Esophagus muscularis mucosa (tissue), 4 donors: ENCODE results near the gene ACSBG1. TPM values are rescaled to one million over a fixed set of nuclear protein-coding genes. Genes with fewer than 3 reads are reported as not detected.

Experiments used
- DNase-seq: peaks from one replicate; pipeline ENCODE4 v3.0.0-alpha.2; 2017; ENCODE audit errors: extremely low spot score
- H3K27ac ChIP-seq, 4 donors: fragments of 200-600 bp; sonication (generic); replicated peaks in 1 of 4; 1 replicate in 3 of 4; 2 replicates in 1 of 4; pipeline ENCODE4 v1.5.1; 2016 to 2019; ENCODE audit warnings: mild to moderate bottlenecking in 1 of 4
- H3K27me3 ChIP-seq, 4 donors: fragments of 200-600 bp; sonication (generic); one replicate each; pipeline versions ENCODE4 v1.5.1 to v1.6.0; 2016 to 2019
- H3K36me3 ChIP-seq, 4 donors: fragments of 200-600 bp; sonication (generic); one replicate each; pipeline ENCODE4 v1.5.1; 2016 to 2019
- H3K4me1 ChIP-seq, 4 donors: fragments of 200-600 bp; sonication (generic); one replicate each; pipeline ENCODE4 v1.5.1; 2016 to 2019
- H3K4me3 ChIP-seq, 4 donors: fragments of 200-600 bp; sonication (generic); 1 replicate in 2 of 4; 2 replicates in 2 of 4; pipeline ENCODE4 v1.5.1; 2016 to 2019; ENCODE audit warnings: mild to moderate bottlenecking in 4 of 4, moderate library complexity in 1 of 4
- H3K9me3 ChIP-seq, 4 donors: fragments of 200-600 bp; sonication (generic); 1 replicate in 3 of 4; 2 replicates in 1 of 4; pipeline ENCODE4 v1.5.1; 2016 to 2019
- CTCF ChIP-seq, 3 experiments: fragments of 200-600 bp in 2 of 3; fragments of 450-650 bp in 1 of 3; sonication (generic) in 2 of 3; IDR thresholded peaks; one replicate each; pipeline ENCODE4 v1.5.1; 2017 to 2019; ENCODE audit warnings: antibody characterized with exemption in 3 of 3, mild to moderate bottlenecking in 2 of 3, moderate library complexity in 1 of 3
- EP300 ChIP-seq: sonication (generic); formaldehyde crosslinking; IDR thresholded peaks from one replicate; pipeline ENCODE4 v1.6.1; 2017; ENCODE audit warnings: antibody characterized with exemption
- POLR2A ChIP-seq: fragments of 450-650 bp; IDR thresholded peaks from one replicate; pipeline ENCODE4 v1.6.1; 2017; ENCODE audit warnings: antibody characterized with exemption, moderate library complexity, mild to moderate bottlenecking, low read depth
- POLR2AphosphoS5 ChIP-seq, 2 donors: sonication (generic); formaldehyde crosslinking; IDR thresholded peaks; one replicate each; pipeline ENCODE4 v1.6.1; 2017; ENCODE audit warnings: antibody characterized with exemption in 2 of 2
- WGBS: methylation state at CpG from one replicate; pipeline ENCODE4 v1.1.5; 2018; 5-methylcytosine and 5-hydroxymethylcytosine counted together
- intact Hi-C: fragments of 100-400 bp; cut with DNase I; formaldehyde crosslinking; loops from one replicate; pipeline ENCODE4 v1.15.1; 2023
- total RNA-seq, 4 donors: library from RNA; depleted of rRNA; stranded (reverse); fragments of >200 nt; gene quantifications; one replicate each; pipeline versions ENCODE4 v1.1.0 to v1.2.1, GENCODE V29; 2016

ACSBG1 gene
- total RNA-seq, 4 donors from 2014 or later: 0.33 to 2.5 (median 1.8) TPM

GRCh38 chr15:78182336-78182700 lies 52.0 kb downstream of the ACSBG1 start:
- H3K4me3 ChIP-seq: no peak overlapping the region
- TF ChIP-seq POLR2AphosphoS5 (IDR thresholded peaks at IDR 0.05) (no peak), EP300 (no peak), POLR2A (no peak), CTCF (IDR thresholded peaks at IDR 0.05) (no peak)
- no peaks in the 10 kb centered on the region for H3K4me1 ChIP-seq

GRCh38 chr15:78179906-78180305 lies 54.5 kb downstream of the ACSBG1 start:
- H3K4me1 ChIP-seq: no peaks in the 10 kb centered on the region
- TF ChIP-seq EP300: no peak
- no peak for TF ChIP-seq POLR2A
- no peak for TF ChIP-seq CTCF (IDR thresholded peaks at IDR 0.05)
- TF ChIP-seq POLR2AphosphoS5 (IDR thresholded peaks at IDR 0.05): no peak
- H3K27ac ChIP-seq: no peak overlapping the region
- no peak for DNase-seq
- H3K4me3 ChIP-seq: no peak overlapping the region
- peaks cover 0 to 3% (median 0%) of the 10 kb centered on the region in 4 donors for H3K36me3 ChIP-seq
- H3K27me3 ChIP-seq: no peaks in the 10 kb centered on the region
- no peaks in the 10 kb centered on the region for H3K9me3 ChIP-seq
- intact Hi-C loops: loop anchor here (5.0 kb wide), 1 partner anchor 62 kb away; no protein-coding TSS in a partner anchor
- WGBS: 84% methylated on average over 5 of the region's 5 CpGs

More at GRCh38 chr15:78182336-78182700, 52.0 kb downstream of the ACSBG1 start:
- Histone ChIP-seq H3K36me3 (no peaks in the 10 kb centered on the region), H3K9me3 (no peaks in the 10 kb centered on the region), H3K27ac (no peak overlapping the region), H3K27me3 (no peaks in the 10 kb centered on the region)
- DNase-seq: no peak
- intact Hi-C loops: no loop called here
- WGBS: no CpG with 5 or more reads among the region's 5 CpGs

- Histone ChIP-seq H3K9me3 (no peaks in the 10 kb centered on the region), H3K27ac (no peak overlapping the region), H3K4me1 (no peaks in the 10 kb centered on the region), H3K36me3 (peaks cover 0 to 8% (median under 1%) of the 10 kb centered on the region in 4 donors), H3K4me3 (no peak overlapping the region), H3K27me3 (no peaks in the 10 kb centered on the region)
- intact Hi-C loops: loop anchor here (5.0 kb wide), 1 partner anchor 63 kb away; no protein-coding TSS in a partner anchor
- TF ChIP-seq EP300 (no peak), CTCF (IDR thresholded peaks at IDR 0.05) (no peak), POLR2AphosphoS5 (IDR thresholded peaks at IDR 0.05) (no peak), POLR2A (no peak)
- 82% methylated on average over 8 of the region's 12 CpGs for WGBS
- no peak for DNase-seq
Observed at GRCh38 chr15:78179286-78179840, 55.0 kb downstream of the ACSBG1 start.

- 85% methylated on average over 6 of the region's 6 CpGs for WGBS
- intact Hi-C loops: loop anchor here (5.0 kb wide), 1 partner anchor 64 kb away; no protein-coding TSS in a partner anchor
Observed at GRCh38 chr15:78178064-78178463, 56.3 kb downstream of the ACSBG1 start.

More at GRCh38 chr15:78178064-78178463, 56.3 kb downstream of the ACSBG1 start:
- H3K4me3 ChIP-seq: no peak overlapping the region
- H3K27ac ChIP-seq: no peak overlapping the region
- no peaks in the 10 kb centered on the region for H3K27me3 ChIP-seq
- no peaks in the 10 kb centered on the region for H3K4me1 ChIP-seq
- no peak for TF ChIP-seq POLR2AphosphoS5 (IDR thresholded peaks at IDR 0.05)
- TF ChIP-seq POLR2A: no peak
- no peak for TF ChIP-seq CTCF (IDR thresholded peaks at IDR 0.05)
- TF ChIP-seq EP300: no peak
- DNase-seq: no peak
- H3K36me3 ChIP-seq: peaks cover 0 to 17% (median 7%) of the 10 kb centered on the region in 4 donors
- no peaks in the 10 kb centered on the region for H3K9me3 ChIP-seq
